Lower lobe of right lung (tissue), 2 donors: ENCODE results near the gene DNM1. TPM values are rescaled to one million over a fixed set of nuclear protein-coding genes. Genes with fewer than 3 reads are reported as not detected.

Source experiments
- ATAC-seq, 2 donors: fragments of 200-7000 bp; cut with Tn5 transposase; one replicate each; pipeline ENCODE4 v1.9.1; 2020 to 2022; ENCODE audit warnings: mild to moderate bottlenecking in 2 of 2, moderate library complexity in 2 of 2
- DNase-seq: peaks from one replicate; pipeline ENCODE4 v3.0.0-alpha.2; 2020
- H3K27ac ChIP-seq: fragments of 200-600 bp; one replicate; pipeline ENCODE4 v1.8.0; 2022
- H3K27me3 ChIP-seq: fragments of 200-600 bp; one replicate; pipeline ENCODE4 v1.8.0; 2022; ENCODE audit warnings: low read depth
- H3K36me3 ChIP-seq: fragments of 200-600 bp; one replicate; pipeline ENCODE4 v1.8.0; 2022; ENCODE audit warnings: mild to moderate bottlenecking
- H3K4me1 ChIP-seq: fragments of 200-600 bp; one replicate; pipeline ENCODE4 v1.8.0; 2022
- H3K4me3 ChIP-seq: fragments of 200-600 bp; one replicate; pipeline ENCODE4 v1.8.0; 2022; ENCODE audit warnings: mild to moderate bottlenecking
- H3K9me3 ChIP-seq: fragments of 200-600 bp; one replicate; pipeline ENCODE4 v1.8.0; 2022
- CTCF ChIP-seq: fragments of 200-600 bp; IDR thresholded peaks from one replicate; pipeline ENCODE4 v1.8.0; 2022; ENCODE audit warnings: antibody characterized with exemption, mild to moderate bottlenecking
- intact Hi-C: fragments of 100-400 bp; cut with DNase I; formaldehyde crosslinking; loops from one replicate; pipeline ENCODE4 v1.11.0; 2022
- total RNA-seq: library from RNA; stranded (reverse); fragmentation: NEBNext Ultra II Directional; extraction: Animal tissue kit (Norgen Biotek cat#: 25700); gene quantifications from one replicate; pipeline ENCODE4 v1.2.1, GENCODE V29; 2021
- donor health status: DM: no; HTN: yes; CAD: no; lungs with severe emphysema.

DNM1 gene
- total RNA-seq, 1 donor from 2014 or later = 8.8 TPM

GRCh38 chr9:128160603-128160987 lies 42.6 kb upstream of the DNM1 start:
- ATAC-seq (peak; percentile 3 to 21), DNase-seq (no peak)
- TF ChIP-seq CTCF = no peak
- peak overlapping the region; percentile 74 for H3K27ac ChIP-seq
- H3K4me3 ChIP-seq = peak overlapping the region; percentile 81
- H3K36me3 ChIP-seq = peaks cover 27% of the 10 kb centered on the region
- no peaks in the 10 kb centered on the region for H3K27me3 ChIP-seq
- peaks cover 18% of the 10 kb centered on the region for H3K4me1 ChIP-seq
- intact Hi-C loops = no loop called here
- no peaks in the 10 kb centered on the region for H3K9me3 ChIP-seq

- intact Hi-C loops = no loop called here
- Histone ChIP-seq H3K9me3 (no peaks in the 10 kb centered on the region), H3K36me3 (peaks cover 35% of the 10 kb centered on the region), H3K27ac (no peak overlapping the region), H3K27me3 (no peaks in the 10 kb centered on the region), H3K4me1 (peaks cover 18% of the 10 kb centered on the region), H3K4me3 (no peak overlapping the region)
- no peak for TF ChIP-seq CTCF
- ATAC-seq = no peak
- no peak for DNase-seq
Measured at GRCh38 chr9:128161215-128161902, 41.8 kb upstream of the DNM1 start.

GRCh38 chr9:128162215-128163026 lies 40.8 kb upstream of the DNM1 start:
- DNase-seq = no peak
- intact Hi-C loops = no loop called here
- ATAC-seq = no peak

GRCh38 chr9:128163027-128163515 lies 40.1 kb upstream of the DNM1 start:
- DNase-seq (no peak), ATAC-seq (no peak)
- Histone ChIP-seq H3K4me1 (peaks cover 18% of the 10 kb centered on the region), H3K4me3 (no peak overlapping the region), H3K27me3 (no peaks in the 10 kb centered on the region), H3K27ac (no peak overlapping the region), H3K36me3 (peaks cover 52% of the 10 kb centered on the region), H3K9me3 (no peaks in the 10 kb centered on the region)
- TF ChIP-seq CTCF = no peak
- intact Hi-C loops = no loop called here

More at GRCh38 chr9:128162215-128163026, 40.8 kb upstream of the DNM1 start:
- Histone ChIP-seq H3K27me3 (no peaks in the 10 kb centered on the region), H3K4me1 (peaks cover 18% of the 10 kb centered on the region), H3K9me3 (no peaks in the 10 kb centered on the region), H3K27ac (no peak overlapping the region), H3K36me3 (peaks cover 45% of the 10 kb centered on the region), H3K4me3 (no peak overlapping the region)
- no peak for TF ChIP-seq CTCF

- ATAC-seq = no peak
- TF ChIP-seq CTCF = no peak
- H3K27ac ChIP-seq = no peak overlapping the region
Measured at GRCh38 chr9:128163523-128164306, 39.5 kb upstream of the DNM1 start.

More at GRCh38 chr9:128163523-128164306, 39.5 kb upstream of the DNM1 start:
- no peak for DNase-seq
- Histone ChIP-seq H3K9me3 (no peaks in the 10 kb centered on the region), H3K4me3 (no peak overlapping the region), H3K27me3 (no peaks in the 10 kb centered on the region), H3K4me1 (peaks cover 18% of the 10 kb centered on the region), H3K36me3 (peaks cover 58% of the 10 kb centered on the region)
- intact Hi-C loops = no loop called here
